CD14-positive monocyte (primary cell): Measurements from ENCODE around the gene VSTM4. TPM values are rescaled to one million over a fixed set of nuclear protein-coding genes. Genes with fewer than 3 reads are reported as not detected.
A peak's percentile ranks its signal among the peaks of the same experiment; 100 is the strongest.

Source experiments
- DNase-seq, 3 donors: peaks; one replicate each; pipeline ENCODE4 v3.0.0-alpha.2; 2011 to 2022
- H2AFZ ChIP-seq: 2 replicates; pipeline ENCODE4 v1.6.0; 2012; ENCODE audit warnings: mild to moderate bottlenecking, low read depth, low read length, inconsistent platforms; ENCODE audit not compliant: insufficient read depth, poor library complexity, severe bottlenecking
- H3K27ac ChIP-seq, 2 donors: 1 replicate in 1 of 2; 2 replicates in 1 of 2; pipeline ENCODE4 v1.5.1; 2012 to 2013; ENCODE audit warnings: low read length in 2 of 2, control low read depth in 1 of 2, inconsistent platforms in 1 of 2, low read depth in 1 of 2, mild to moderate bottlenecking in 1 of 2
- H3K27me3 ChIP-seq, 2 donors: one replicate each; pipeline versions ENCODE4 v1.6.0 to v1.6.1; 2011 to 2013; ENCODE audit warnings: low read length in 2 of 2; ENCODE audit not compliant: control insufficient read depth in 2 of 2, insufficient read depth in 2 of 2
- H3K36me3 ChIP-seq, 2 donors: replicated peaks in 1 of 2; 1 replicate in 1 of 2; 2 replicates in 1 of 2; pipeline versions ENCODE4 v1.5.1 to v1.6.1; 2012 to 2013; ENCODE audit warnings: low read length in 2 of 2, control low read depth in 1 of 2, inconsistent platforms in 1 of 2, mild to moderate bottlenecking in 1 of 2; ENCODE audit not compliant: insufficient read depth in 2 of 2, control insufficient read depth in 1 of 2
- H3K4me1 ChIP-seq, 2 donors: 1 replicate in 1 of 2; 2 replicates in 1 of 2; pipeline versions ENCODE4 v1.5.1 to v1.6.1; 2012 to 2013; ENCODE audit warnings: low read length in 2 of 2, control low read depth in 1 of 2, inconsistent platforms in 1 of 2, mild to moderate bottlenecking in 1 of 2, moderate library complexity in 1 of 2; ENCODE audit not compliant: insufficient read depth in 2 of 2, control insufficient read depth in 1 of 2
- H3K4me2 ChIP-seq: replicated peaks from 2 replicates; pipeline ENCODE3; 2012; ENCODE audit warnings: low read length, moderate library complexity, mild to moderate bottlenecking; ENCODE audit not compliant: poor library complexity, severe bottlenecking; ENCODE audit errors: extremely low read depth
- H3K4me3 ChIP-seq, 3 experiments: fragments of 200-600 bp in 1 of 3; sonication (generic) in 1 of 3; replicated peaks in 1 of 3; 1 replicate in 2 of 3; 2 replicates in 1 of 3; pipeline ENCODE4 v1.5.1; 2011 to 2013; ENCODE audit warnings: low read length in 3 of 3, mild to moderate bottlenecking in 3 of 3, control low read depth in 2 of 3, low read depth in 2 of 3, inconsistent platforms in 1 of 3, moderate library complexity in 1 of 3
- H3K79me2 ChIP-seq: 2 replicates; pipeline ENCODE4 v1.6.0; 2012; ENCODE audit warnings: mild to moderate bottlenecking, control low read depth, inconsistent platforms, low read length, moderate library complexity; ENCODE audit not compliant: insufficient read depth
- H3K9ac ChIP-seq: 2 replicates; pipeline ENCODE4 v1.6.0; 2017; ENCODE audit warnings: low read length, mild to moderate bottlenecking; ENCODE audit not compliant: insufficient read depth, poor library complexity, severe bottlenecking
- H3K9me3 ChIP-seq, 2 donors: replicated peaks in 1 of 2; 1 replicate in 1 of 2; 2 replicates in 1 of 2; pipeline versions ENCODE4 v1.5.1 to v1.6.1; 2012 to 2013; ENCODE audit warnings: low read length in 2 of 2, control low read depth in 1 of 2; ENCODE audit not compliant: control insufficient read depth in 1 of 2, insufficient read depth in 1 of 2
- H4K20me1 ChIP-seq: 2 replicates; pipeline ENCODE4 v1.6.0; 2012; ENCODE audit warnings: mild to moderate bottlenecking, low read length, control low read depth, moderate library complexity; ENCODE audit not compliant: insufficient read depth
- H3K27ac Mint-ChIP-seq, 7 donors: one replicate each; pipeline ENCODE4 v1.8.0; 2020; ENCODE audit warnings: mild to moderate bottlenecking in 7 of 7, mixed read lengths in 7 of 7, moderate library complexity in 6 of 7, inconsistent platforms in 2 of 7
- H3K27me3 Mint-ChIP-seq, 3 donors: one replicate each; pipeline ENCODE4 v1.8.0; 2021 to 2022; ENCODE audit warnings: low read depth in 3 of 3, mild to moderate bottlenecking in 3 of 3, mixed read lengths in 3 of 3, moderate library complexity in 3 of 3, inconsistent platforms in 1 of 3
- H3K36me3 Mint-ChIP-seq, 2 donors: one replicate each; pipeline ENCODE4 v1.8.0; 2020; ENCODE audit warnings: mixed read lengths in 2 of 2, inconsistent platforms in 1 of 2, mild to moderate bottlenecking in 1 of 2
- H3K4me1 Mint-ChIP-seq: one replicate; pipeline ENCODE4 v1.8.0; 2020; ENCODE audit warnings: mild to moderate bottlenecking, mixed read lengths
- H3K4me3 Mint-ChIP-seq, 2 donors: one replicate each; pipeline ENCODE4 v1.8.0; 2020; ENCODE audit warnings: mild to moderate bottlenecking in 2 of 2, mixed read lengths in 2 of 2, moderate library complexity in 1 of 2
- H3K9me3 Mint-ChIP-seq, 7 donors: one replicate each; pipeline ENCODE4 v1.8.0; 2020 to 2022; ENCODE audit warnings: mixed read lengths in 7 of 7, mild to moderate bottlenecking in 6 of 7, moderate library complexity in 6 of 7, inconsistent platforms in 2 of 7
- WGBS: methylation state at CpG from one replicate; pipeline ENCODE4 v1.1.5; 2013; ENCODE audit warnings: missing lambda C conversion rate; ENCODE audit not compliant: insufficient coverage; 5-methylcytosine and 5-hydroxymethylcytosine counted together
- intact Hi-C, 2 donors: fragments of 100-400 bp; cut with micrococcal nuclease; formaldehyde crosslinking; loops; one replicate each; pipeline versions ENCODE4 v1.15.0 to v1.15.1; 2023
- polyA plus RNA-seq, 3 donors: library from polyadenylated mRNA; depleted of rRNA in 1 of 3; unstranded in 2 of 3; stranded (reverse) in 1 of 3; fragments of 300-500 nt in 2 of 3; fragments of >200 nt in 1 of 3; fragmentation: Illumina TruSeq in 2 of 3; gene quantifications; 1 replicate in 2 of 3; 2 replicates in 1 of 3; pipeline ENCODE4 v1.2.3, GENCODE V29; 2012 to 2021
- TF ChIP-seq, protein P1 (sequence below): fragments of 200-600 bp; IDR thresholded peaks from one replicate; pipeline ENCODE4 v1.8.0; 2022; ENCODE audit warnings: antibody characterized with exemption, mild to moderate bottlenecking

VSTM4 gene
- polyA plus RNA-seq, 3 donors = not detected

- Histone ChIP-seq H3K79me2 (no peaks in the 10 kb centered on the region), H4K20me1 (no peaks in the 10 kb centered on the region), H3K9ac (no peak overlapping the region), H3K9me3 (no peaks in the 10 kb centered on the region), H3K4me2 (no peak overlapping the region), H3K27me3 (no peaks in the 10 kb centered on the region), H3K36me3 (no peaks in the 10 kb centered on the region), H3K27ac (no peak overlapping the region), H3K4me1 (peaks cover 15 to 22% of the 10 kb centered on the region in 2 donors), H3K4me3 (no peak overlapping the region), H2AFZ (no peak overlapping the region)
- peak in 1 of 3 donors; percentile 1 for DNase-seq
- peaks cover 2 to 5% (median 2%) of the 10 kb centered on the region in 3 donors for H3K27me3 Mint-ChIP-seq
- peak overlapping the region in 1 of 2 donors; percentile 8 for H3K4me3 Mint-ChIP-seq
- TF ChIP-seq, protein P1, sequence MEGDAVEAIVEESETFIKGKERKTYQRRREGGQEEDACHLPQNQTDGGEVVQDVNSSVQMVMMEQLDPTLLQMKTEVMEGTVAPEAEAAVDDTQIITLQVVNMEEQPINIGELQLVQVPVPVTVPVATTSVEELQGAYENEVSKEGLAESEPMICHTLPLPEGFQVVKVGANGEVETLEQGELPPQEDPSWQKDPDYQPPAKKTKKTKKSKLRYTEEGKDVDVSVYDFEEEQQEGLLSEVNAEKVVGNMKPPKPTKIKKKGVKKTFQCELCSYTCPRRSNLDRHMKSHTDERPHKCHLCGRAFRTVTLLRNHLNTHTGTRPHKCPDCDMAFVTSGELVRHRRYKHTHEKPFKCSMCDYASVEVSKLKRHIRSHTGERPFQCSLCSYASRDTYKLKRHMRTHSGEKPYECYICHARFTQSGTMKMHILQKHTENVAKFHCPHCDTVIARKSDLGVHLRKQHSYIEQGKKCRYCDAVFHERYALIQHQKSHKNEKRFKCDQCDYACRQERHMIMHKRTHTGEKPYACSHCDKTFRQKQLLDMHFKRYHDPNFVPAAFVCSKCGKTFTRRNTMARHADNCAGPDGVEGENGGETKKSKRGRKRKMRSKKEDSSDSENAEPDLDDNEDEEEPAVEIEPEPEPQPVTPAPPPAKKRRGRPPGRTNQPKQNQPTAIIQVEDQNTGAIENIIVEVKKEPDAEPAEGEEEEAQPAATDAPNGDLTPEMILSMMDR = no peak
- H3K4me1 Mint-ChIP-seq = peaks cover 32% of the 10 kb centered on the region
- peaks cover 0 to 4% (median 0%) of the 10 kb centered on the region in 7 donors for H3K9me3 Mint-ChIP-seq
- intact Hi-C loops = no loop called here
- H3K36me3 Mint-ChIP-seq = no peaks in the 10 kb centered on the region
- H3K27ac Mint-ChIP-seq = no peak overlapping the region
- WGBS = 42% methylated on average over 2 of the region's 9 CpGs
Measured at GRCh38 chr10:49135575-49136313, 20.4 kb upstream of the VSTM4 start.

GRCh38 chr10:49134327-49134726 lies 19.0 kb upstream of the VSTM4 start:
- Histone ChIP-seq H3K9me3 (no peaks in the 10 kb centered on the region), H2AFZ (no peak overlapping the region), H3K27me3 (no peaks in the 10 kb centered on the region), H3K79me2 (no peaks in the 10 kb centered on the region), H3K27ac (no peak overlapping the region), H3K36me3 (no peaks in the 10 kb centered on the region), H3K4me1 (peaks cover 11 to 17% of the 10 kb centered on the region in 2 donors), H3K4me2 (no peak overlapping the region), H3K9ac (no peak overlapping the region), H4K20me1 (no peaks in the 10 kb centered on the region), H3K4me3 (no peak overlapping the region)
- DNase-seq = no peak
- H3K4me3 Mint-ChIP-seq = no peak overlapping the region
- no peaks in the 10 kb centered on the region for H3K36me3 Mint-ChIP-seq
- H3K27ac Mint-ChIP-seq = no peak overlapping the region
- WGBS = 62% methylated on average over 3 of the region's 3 CpGs
- H3K27me3 Mint-ChIP-seq = peaks cover 2 to 5% (median 2%) of the 10 kb centered on the region in 3 donors
- H3K9me3 Mint-ChIP-seq = peaks cover 0 to 4% (median 0%) of the 10 kb centered on the region in 7 donors
- intact Hi-C loops = no loop called here
- TF ChIP-seq, protein P1 = no peak
- H3K4me1 Mint-ChIP-seq = peaks cover 28% of the 10 kb centered on the region
